Esophagus muscularis mucosa (tissue), 4 donors: Measurements from ENCODE around the gene PPP1R3C.

Source experiments
- EP300 ChIP-seq: sonication (generic); formaldehyde crosslinking; IDR thresholded peaks from one replicate; pipeline ENCODE4 v1.6.1; 2017; ENCODE audit warnings: antibody characterized with exemption
- POLR2A ChIP-seq: fragments of 450-650 bp; IDR thresholded peaks from one replicate; pipeline ENCODE4 v1.6.1; 2017; ENCODE audit warnings: antibody characterized with exemption, moderate library complexity, mild to moderate bottlenecking, low read depth
- POLR2AphosphoS5 ChIP-seq, 2 donors: sonication (generic); formaldehyde crosslinking; IDR thresholded peaks; one replicate each; pipeline ENCODE4 v1.6.1; 2017; ENCODE audit warnings: antibody characterized with exemption in 2 of 2
- TF ChIP-seq, protein P1 (sequence below), 3 experiments: fragments of 200-600 bp in 2 of 3; fragments of 450-650 bp in 1 of 3; sonication (generic) in 2 of 3; IDR thresholded peaks; one replicate each; pipeline ENCODE4 v1.5.1; 2017 to 2019; ENCODE audit warnings: antibody characterized with exemption in 3 of 3, mild to moderate bottlenecking in 2 of 3, moderate library complexity in 1 of 3

DNA sequence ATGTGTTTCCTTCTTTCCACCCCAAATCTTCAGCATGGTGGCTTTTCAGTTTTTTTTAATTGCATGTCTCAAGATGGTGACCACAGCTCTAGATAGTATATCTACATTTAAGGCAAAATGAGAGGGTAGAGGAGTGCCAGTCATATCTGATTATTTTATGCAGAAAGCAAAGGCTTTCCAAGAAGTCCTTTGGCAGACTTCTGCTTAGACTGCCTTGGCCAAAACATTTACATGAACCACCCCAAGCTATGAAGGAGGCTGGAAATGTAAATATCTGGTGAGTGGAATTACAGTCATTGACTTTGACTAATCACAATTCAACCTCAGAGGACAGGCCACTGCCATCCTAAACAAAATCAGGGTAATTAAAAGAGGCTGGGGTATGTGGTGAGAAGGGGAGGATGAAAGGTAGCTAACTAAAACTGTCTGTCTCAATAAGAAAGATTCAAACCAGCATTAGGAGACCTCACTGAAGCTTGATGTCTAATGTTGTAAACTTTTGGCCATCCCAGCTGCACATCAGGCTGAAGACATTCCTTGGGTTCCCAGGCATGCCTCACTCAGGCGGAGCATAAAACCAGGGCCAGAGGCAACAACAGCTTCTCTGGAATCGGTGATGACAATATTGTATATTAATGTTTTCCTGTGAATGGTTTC is 53.4 kb downstream of the PPP1R3C start:
- TF ChIP-seq, protein P1, sequence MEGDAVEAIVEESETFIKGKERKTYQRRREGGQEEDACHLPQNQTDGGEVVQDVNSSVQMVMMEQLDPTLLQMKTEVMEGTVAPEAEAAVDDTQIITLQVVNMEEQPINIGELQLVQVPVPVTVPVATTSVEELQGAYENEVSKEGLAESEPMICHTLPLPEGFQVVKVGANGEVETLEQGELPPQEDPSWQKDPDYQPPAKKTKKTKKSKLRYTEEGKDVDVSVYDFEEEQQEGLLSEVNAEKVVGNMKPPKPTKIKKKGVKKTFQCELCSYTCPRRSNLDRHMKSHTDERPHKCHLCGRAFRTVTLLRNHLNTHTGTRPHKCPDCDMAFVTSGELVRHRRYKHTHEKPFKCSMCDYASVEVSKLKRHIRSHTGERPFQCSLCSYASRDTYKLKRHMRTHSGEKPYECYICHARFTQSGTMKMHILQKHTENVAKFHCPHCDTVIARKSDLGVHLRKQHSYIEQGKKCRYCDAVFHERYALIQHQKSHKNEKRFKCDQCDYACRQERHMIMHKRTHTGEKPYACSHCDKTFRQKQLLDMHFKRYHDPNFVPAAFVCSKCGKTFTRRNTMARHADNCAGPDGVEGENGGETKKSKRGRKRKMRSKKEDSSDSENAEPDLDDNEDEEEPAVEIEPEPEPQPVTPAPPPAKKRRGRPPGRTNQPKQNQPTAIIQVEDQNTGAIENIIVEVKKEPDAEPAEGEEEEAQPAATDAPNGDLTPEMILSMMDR (IDR thresholded peaks at IDR 0.05): no peak
- no peak for TF ChIP-seq POLR2A
- no peak for TF ChIP-seq POLR2AphosphoS5 (IDR thresholded peaks at IDR 0.05)
- no peak for TF ChIP-seq EP300
